Fibroblast of lung (primary cell): ENCODE results near the gene DDR2.

ENCODE experiments used
- EZH2 ChIP-seq: IDR thresholded peaks from 2 replicates; pipeline ENCODE4 v1.5.1; 2012; ENCODE audit warnings: low read length, control low read depth, mild to moderate bottlenecking; ENCODE audit errors: missing control alignments
- TF ChIP-seq, protein P1 (sequence below), 2 donors: IDR thresholded peaks in 1 of 2; conservative IDR thresholded peaks in 1 of 2; 1 replicate in 1 of 2; 2 replicates in 1 of 2; pipeline ENCODE4 v1.5.1; 2011 to 2012; ENCODE audit warnings: low read length in 2 of 2, control low read depth in 1 of 2, inconsistent platforms in 1 of 2, low read depth in 1 of 2, mild to moderate bottlenecking in 1 of 2

DNA sequence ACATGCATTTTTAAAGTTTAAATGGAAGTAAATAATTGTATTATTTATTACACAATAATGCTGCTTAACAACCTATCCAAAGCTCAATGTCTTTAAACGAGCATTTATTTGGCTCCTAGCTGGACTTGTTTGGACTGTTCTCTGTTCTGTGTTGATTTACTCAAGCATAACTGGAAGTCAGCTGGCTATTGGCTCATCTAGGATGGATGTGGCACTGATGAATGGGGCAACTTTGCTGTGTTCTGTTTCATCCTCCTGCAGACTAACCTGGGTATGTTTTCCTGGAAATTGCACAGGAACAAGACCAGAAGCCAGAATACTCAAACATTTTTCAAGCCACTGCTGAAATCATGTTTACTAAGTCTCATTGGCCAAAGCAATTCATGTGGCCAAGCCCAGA lies 87.4 kb downstream of the DDR2 start:
- TF ChIP-seq, protein P1, sequence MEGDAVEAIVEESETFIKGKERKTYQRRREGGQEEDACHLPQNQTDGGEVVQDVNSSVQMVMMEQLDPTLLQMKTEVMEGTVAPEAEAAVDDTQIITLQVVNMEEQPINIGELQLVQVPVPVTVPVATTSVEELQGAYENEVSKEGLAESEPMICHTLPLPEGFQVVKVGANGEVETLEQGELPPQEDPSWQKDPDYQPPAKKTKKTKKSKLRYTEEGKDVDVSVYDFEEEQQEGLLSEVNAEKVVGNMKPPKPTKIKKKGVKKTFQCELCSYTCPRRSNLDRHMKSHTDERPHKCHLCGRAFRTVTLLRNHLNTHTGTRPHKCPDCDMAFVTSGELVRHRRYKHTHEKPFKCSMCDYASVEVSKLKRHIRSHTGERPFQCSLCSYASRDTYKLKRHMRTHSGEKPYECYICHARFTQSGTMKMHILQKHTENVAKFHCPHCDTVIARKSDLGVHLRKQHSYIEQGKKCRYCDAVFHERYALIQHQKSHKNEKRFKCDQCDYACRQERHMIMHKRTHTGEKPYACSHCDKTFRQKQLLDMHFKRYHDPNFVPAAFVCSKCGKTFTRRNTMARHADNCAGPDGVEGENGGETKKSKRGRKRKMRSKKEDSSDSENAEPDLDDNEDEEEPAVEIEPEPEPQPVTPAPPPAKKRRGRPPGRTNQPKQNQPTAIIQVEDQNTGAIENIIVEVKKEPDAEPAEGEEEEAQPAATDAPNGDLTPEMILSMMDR (conservative IDR thresholded peaks at IDR 0.05 in 1 of 2, IDR thresholded peaks at IDR 0.05 in 1 of 2; ENCODE audit: low read depth in 1 of 2, low read length in 2 of 2) = no peak
- TF ChIP-seq EZH2 = no peak
